ENCODE measurements around the gene STX1A.

STX1A gene

DNA sequence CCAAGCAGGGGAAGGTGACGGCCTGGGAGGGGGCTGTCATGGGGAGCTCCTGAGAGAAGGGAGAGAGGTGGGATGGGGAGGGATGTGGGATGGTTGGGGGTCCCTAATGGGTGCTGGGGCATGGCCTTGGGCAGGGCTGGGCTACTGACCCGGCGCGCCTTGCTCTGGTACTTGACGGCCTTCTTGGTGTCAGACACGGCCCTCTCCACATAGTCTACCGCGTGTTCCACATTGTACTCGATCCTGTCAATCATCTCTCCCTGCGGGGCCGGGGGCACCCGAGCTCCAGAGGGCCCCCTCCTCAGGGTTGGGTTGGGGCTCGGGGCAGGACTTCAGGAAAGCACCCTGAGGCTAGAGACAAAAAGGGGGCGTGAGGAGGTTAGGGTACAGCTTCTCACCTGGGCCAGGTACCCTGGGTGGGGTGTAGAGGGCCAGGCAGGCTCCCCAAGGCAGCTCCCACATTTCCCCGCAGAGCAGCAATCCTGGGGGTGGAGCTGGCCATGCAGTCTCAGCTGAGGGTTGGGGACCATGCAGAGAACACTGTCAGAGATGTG is 18.8 kb downstream of the STX1A start:
- in situ Hi-C loops (cut with HindIII; ENCODE audit: low sequenced_read_pairs) = no loop called here
- no peak for TF ChIP-seq CTCF (IDR thresholded peaks at IDR 0.05; ENCODE audit: low read depth, low read length, missing control alignments)
- no peak for DNase-seq (ENCODE audit: low read depth)
- no peak overlapping the region for H3K4me3 ChIP-seq (ENCODE audit: low read depth, low read length)

DNA sequence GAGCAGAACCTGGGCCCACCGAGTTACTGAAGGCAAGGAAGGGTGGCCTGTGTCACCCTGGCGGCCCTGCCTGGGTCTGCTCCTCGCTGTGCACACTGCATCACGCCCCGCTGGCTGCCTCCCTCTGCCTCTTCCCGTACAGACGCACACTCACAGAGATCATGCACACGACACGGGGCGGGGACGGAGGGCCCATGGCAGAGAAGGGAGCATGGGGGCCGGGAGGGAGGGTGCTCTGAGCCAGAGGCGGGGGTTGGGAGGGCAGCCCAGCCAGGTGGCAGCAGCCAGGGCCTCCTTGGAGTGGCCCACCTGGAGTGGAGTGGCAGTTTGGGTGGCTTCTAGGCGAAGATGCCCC is 19.4 kb downstream of the STX1A start:
- DNase-seq (ENCODE audit: low read depth) = no peak
- H3K4me3 ChIP-seq (ENCODE audit: low read depth, low read length) = no peak overlapping the region
- no peak for TF ChIP-seq CTCF (IDR thresholded peaks at IDR 0.05; ENCODE audit: low read depth, low read length, missing control alignments)
- in situ Hi-C loops (cut with HindIII; ENCODE audit: low sequenced_read_pairs) = no loop called here

DNA sequence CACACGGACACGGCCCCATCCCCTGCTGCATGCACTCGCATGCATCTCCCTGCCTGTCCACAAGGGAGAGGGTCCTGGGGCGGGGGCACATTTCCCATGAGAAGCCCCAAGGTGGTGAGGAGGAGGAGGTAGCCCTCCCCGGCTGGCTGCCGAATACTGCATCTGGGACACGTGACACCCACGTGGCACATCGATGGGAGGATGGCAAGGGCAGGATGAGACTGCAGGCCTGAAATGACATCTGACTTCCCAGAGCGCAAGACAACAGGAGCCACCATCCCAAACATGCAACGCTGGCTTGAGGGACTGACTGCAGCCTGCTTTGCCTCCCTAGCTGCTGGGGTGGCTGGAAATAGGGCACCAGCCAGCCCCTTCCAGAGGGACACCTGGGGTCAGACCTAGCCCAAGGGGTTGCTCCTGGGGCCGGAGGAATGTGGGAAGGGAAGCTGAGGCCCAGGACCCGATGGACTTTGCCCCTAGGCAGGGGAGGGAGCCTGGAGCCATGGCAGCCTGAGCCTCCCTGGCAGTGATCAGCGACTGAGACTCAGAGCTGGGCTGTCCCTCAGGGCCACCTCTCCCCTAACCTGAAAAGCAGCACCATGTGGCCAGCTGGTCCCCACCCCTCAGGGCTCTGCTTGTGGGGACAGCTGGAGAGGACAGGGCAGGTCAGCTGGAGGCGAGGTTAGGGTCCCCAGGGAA is 19.9 kb downstream of the STX1A start:
- in situ Hi-C loops (cut with HindIII; ENCODE audit: low sequenced_read_pairs) = no loop called here
- no peak for TF ChIP-seq CTCF (IDR thresholded peaks at IDR 0.05; ENCODE audit: low read depth, low read length, missing control alignments)
- DNase-seq (ENCODE audit: low read depth) = no peak
- no peak overlapping the region for H3K4me3 ChIP-seq (ENCODE audit: low read depth, low read length)

- no peak for DNase-seq (ENCODE audit: low read depth)
- in situ Hi-C loops (cut with HindIII; ENCODE audit: low sequenced_read_pairs) = no loop called here
- no peak for TF ChIP-seq CTCF (IDR thresholded peaks at IDR 0.05; ENCODE audit: low read depth, low read length, missing control alignments)
- H3K4me3 ChIP-seq (ENCODE audit: low read depth, low read length) = no peak overlapping the region
Observed at GRCh38 chr7:73698410-73698809, 21.1 kb downstream of the STX1A start.

GRCh38 chr7:73696372-73696771 is 23.1 kb downstream of the STX1A start:
- no peak for TF ChIP-seq CTCF (IDR thresholded peaks at IDR 0.05; ENCODE audit: low read depth, low read length, missing control alignments)
- no peak overlapping the region for H3K4me3 ChIP-seq (ENCODE audit: low read depth, low read length)
- no peak for DNase-seq (ENCODE audit: low read depth)
- in situ Hi-C loops (cut with HindIII; ENCODE audit: low sequenced_read_pairs) = no loop called here

DNA sequence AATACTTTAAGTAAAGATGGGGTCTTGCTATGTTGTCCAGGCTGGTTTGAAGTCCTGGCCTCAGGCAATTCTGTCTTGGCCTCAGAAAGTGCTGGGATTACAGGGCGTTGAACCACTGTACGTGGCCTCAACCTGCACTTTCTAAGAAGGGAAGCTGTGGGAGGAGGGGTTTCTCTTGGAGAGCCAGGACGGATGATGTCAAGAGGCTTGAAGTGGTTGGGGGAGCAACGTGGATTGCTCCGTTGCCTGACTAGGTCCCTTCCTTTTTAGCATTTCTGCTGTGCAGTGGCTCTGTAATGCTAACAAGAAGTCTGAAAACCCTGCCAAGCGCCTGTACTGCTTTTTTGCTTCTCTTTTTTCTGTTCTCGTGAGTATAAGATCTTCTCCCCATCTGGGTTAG is 28.8 kb downstream of the STX1A start:
- TF ChIP-seq CTCF (IDR thresholded peaks at IDR 0.05; ENCODE audit: low read depth, low read length, missing control alignments) = no peak
- DNase-seq (ENCODE audit: low read depth) = no peak
- no peak overlapping the region for H3K4me3 ChIP-seq (ENCODE audit: low read depth, low read length)
- in situ Hi-C loops (cut with HindIII; ENCODE audit: low sequenced_read_pairs) = no loop called here
